Measurements from ENCODE around the gene MS4A7. TPM values are rescaled to one million over a fixed set of nuclear protein-coding genes. Genes with fewer than 3 reads are reported as not detected.

Gene MS4A7
- total RNA-seq, 1 experiment from 2014 or later: 0.22 TPM

DNA sequence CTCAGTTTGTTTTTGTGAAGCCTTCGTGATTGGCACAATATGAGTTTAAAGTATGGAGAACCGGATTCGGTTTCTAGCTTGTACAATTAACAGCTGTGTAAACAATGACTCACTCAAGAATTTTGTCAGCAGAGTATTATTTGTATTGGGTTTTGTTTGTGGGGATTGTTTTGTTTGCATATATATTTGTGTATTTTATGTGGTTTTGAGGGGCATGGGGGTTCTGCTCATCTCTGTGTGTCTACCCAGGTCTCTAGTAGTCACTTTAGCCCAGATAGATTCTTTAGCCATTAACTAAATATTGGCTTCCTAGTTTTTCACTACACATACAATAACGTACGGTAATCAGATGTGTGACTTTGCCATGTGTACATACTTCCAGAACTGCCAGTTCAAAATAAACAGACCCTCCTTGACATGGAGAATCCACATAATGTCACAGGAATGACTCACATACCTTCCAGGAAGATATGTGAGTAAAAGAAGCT is 7.5 kb upstream of the MS4A7 start (continued):
- TF ChIP-seq POLR2AphosphoS5 (IDR thresholded peaks at IDR 0.05; ENCODE audit: low read depth, low read length): no peak

DNA sequence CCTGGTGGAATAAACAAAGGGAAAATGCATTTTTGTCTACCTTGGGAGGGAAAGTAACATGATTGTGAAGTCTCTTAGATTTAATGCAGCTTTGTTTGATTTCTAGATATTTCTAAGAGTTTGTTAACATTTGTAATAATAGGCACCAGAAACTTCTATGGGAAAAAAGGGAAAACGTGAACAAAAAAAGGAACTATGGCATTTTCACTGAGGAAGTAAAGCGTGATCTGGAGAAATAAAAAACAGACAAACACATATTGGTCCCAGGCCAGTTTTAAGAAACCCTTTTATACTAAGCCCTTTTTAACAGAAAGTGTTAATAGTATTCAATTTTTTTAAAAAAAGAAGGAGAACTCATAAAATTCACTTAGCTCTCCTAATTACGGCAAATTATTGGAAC is 6.9 kb upstream of the MS4A7 start:
- POLR2A ChIA-PET: no interaction called here
- BruUV-seq (replicated peaks): no TSS peak
- RAD21 ChIA-PET (ENCODE audit: low non-redundant PET in 1 of 2, low total read pairs in 2 of 2, uncharacterized antibody in 2 of 2, unreplicated experiment in 2 of 2): no interaction called here
- DNase-seq (ENCODE audit: low read depth, low spot score): no peak
- Histone ChIP-seq H3K9ac (ENCODE audit: low read length) (no peak overlapping the region), H3K4me2 (ENCODE audit: low read length) (no peak overlapping the region), H3K9me3 (ENCODE audit: control insufficient read depth in 1 of 2, insufficient read depth in 1 of 2, low read depth in 1 of 2, low read length in 2 of 2) (no peaks in the 10 kb centered on the region), H3K36me3 (ENCODE audit: control insufficient read depth in 1 of 2, insufficient read depth in 2 of 2, low read length in 2 of 2) (no peaks in the 10 kb centered on the region), H3K9me2 (ENCODE audit: insufficient read depth) (no peaks in the 10 kb centered on the region), H3K27me3 (ENCODE audit: insufficient read depth, low read length) (no peaks in the 10 kb centered on the region), H3K27ac (ENCODE audit: low read depth, low read length) (no peak overlapping the region), H3K4me3 (replicated peaks in 1 of 2; ENCODE audit: low read depth in 1 of 2, low read length in 2 of 2) (no peak overlapping the region), H3K4me1 (ENCODE audit: control insufficient read depth in 1 of 2, insufficient read depth in 2 of 2, low read length in 2 of 2) (no peaks in the 10 kb centered on the region), H2AFZ (ENCODE audit: low read depth, low read length, poor library complexity, severe bottlenecking) (no peak overlapping the region), H4K20me1 (ENCODE audit: insufficient read depth) (no peaks in the 10 kb centered on the region), H3K79me2 (ENCODE audit: insufficient read depth, low read length) (no peaks in the 10 kb centered on the region)
- intact Hi-C loops (cut with micrococcal nuclease): no loop called here
- no peak for ATAC-seq
- TF ChIP-seq FOSL1 (IDR thresholded peaks at IDR 0.05; ENCODE audit: low read depth) (no peak), SRF (IDR thresholded peaks at IDR 0.05; ENCODE audit: low read depth) (no peak), TCF7L2 (IDR thresholded peaks at IDR 0.05; ENCODE audit: borderline replicate concordance, extremely low read depth, insufficient read depth, insufficient read length) (no peak), YY1 (IDR thresholded peaks at IDR 0.05; ENCODE audit: extremely low read depth, insufficient replicate concordance, low read depth, low read length) (no peak), ELF1 (IDR thresholded peaks at IDR 0.05; ENCODE audit: borderline replicate concordance, low read depth) (no peak), ZNF274 (IDR thresholded peaks at IDR 0.05; ENCODE audit: low read depth, low read length) (no peak), CEBPB (IDR thresholded peaks at IDR 0.05; ENCODE audit: low read depth) (no peak), CBX3 (IDR thresholded peaks at IDR 0.05; ENCODE audit: low read depth) (no peak)
- TF ChIP-seq, protein P1, sequence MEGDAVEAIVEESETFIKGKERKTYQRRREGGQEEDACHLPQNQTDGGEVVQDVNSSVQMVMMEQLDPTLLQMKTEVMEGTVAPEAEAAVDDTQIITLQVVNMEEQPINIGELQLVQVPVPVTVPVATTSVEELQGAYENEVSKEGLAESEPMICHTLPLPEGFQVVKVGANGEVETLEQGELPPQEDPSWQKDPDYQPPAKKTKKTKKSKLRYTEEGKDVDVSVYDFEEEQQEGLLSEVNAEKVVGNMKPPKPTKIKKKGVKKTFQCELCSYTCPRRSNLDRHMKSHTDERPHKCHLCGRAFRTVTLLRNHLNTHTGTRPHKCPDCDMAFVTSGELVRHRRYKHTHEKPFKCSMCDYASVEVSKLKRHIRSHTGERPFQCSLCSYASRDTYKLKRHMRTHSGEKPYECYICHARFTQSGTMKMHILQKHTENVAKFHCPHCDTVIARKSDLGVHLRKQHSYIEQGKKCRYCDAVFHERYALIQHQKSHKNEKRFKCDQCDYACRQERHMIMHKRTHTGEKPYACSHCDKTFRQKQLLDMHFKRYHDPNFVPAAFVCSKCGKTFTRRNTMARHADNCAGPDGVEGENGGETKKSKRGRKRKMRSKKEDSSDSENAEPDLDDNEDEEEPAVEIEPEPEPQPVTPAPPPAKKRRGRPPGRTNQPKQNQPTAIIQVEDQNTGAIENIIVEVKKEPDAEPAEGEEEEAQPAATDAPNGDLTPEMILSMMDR (IDR thresholded peaks at IDR 0.05 in 2 of 3, conservative IDR thresholded peaks at IDR 0.05 in 1 of 3; ENCODE audit: borderline replicate concordance in 1 of 3, insufficient read depth in 1 of 3, low read depth in 2 of 3, low read length in 2 of 3): no peak
- TF ChIP-seq, protein P2, sequence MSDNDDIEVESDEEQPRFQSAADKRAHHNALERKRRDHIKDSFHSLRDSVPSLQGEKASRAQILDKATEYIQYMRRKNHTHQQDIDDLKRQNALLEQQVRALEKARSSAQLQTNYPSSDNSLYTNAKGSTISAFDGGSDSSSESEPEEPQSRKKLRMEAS (IDR thresholded peaks at IDR 0.05): no peak
- CTCF ChIA-PET: interaction anchor here (1.3 to 1.5 kb wide), 2 partner anchors 8 to 37 kb away, joined by 3 to 9 read pairs; no protein-coding TSS in a partner anchor

All from HCT116 (cell line).